ENCODE measurements around the gene POMC. TPM values are rescaled to one million over a fixed set of nuclear protein-coding genes. Genes with fewer than 3 reads are reported as not detected.

The POMC gene
- 1.3 and 3.5 TPM in 2 replicates for total RNA-seq

GRCh38 chr2:25168256-25169072 is at the start of gene POMC:
Gene POMC, minus strand, starts transcription at chr2:25168580. Its CDS starts 3,808 bp downstream, at chr2:25164772.

Other genes with a start within 250 kb of the POMC start
- gene ADCY3, start 248.3 kb downstream of the POMC start, total RNA-seq, result 13.6 and 18.4 TPM in 2 replicates
- gene DNAJC27, start 196.6 kb downstream of the POMC start, total RNA-seq, result 0.97 and 3.3 TPM in 2 replicates
- gene EFR3B, start 126.5 kb downstream of the POMC start, total RNA-seq, result 0.32 and 0.46 TPM in 2 replicates
- 28.6 and 38.6 TPM in 2 replicates for gene DNMT3A, start 173.3 kb upstream of the POMC start, total RNA-seq